RWPE1 (cell line): ENCODE measurements around the gene HES7.

Source experiments
- CTCF ChIA-PET: fragments of 350-600 bp; sonication (Branson Sonifier 250); formaldehyde crosslinking; extraction: SDS; loops from one replicate; lab custom pipeline; 2021; lab: Yijun Ruan, JAX
- POLR2A ChIA-PET: fragments of 400-600 bp; formaldehyde crosslinking; extraction: SDS; loops from one replicate; lab custom pipeline; 2020; ENCODE audit warnings: antibody characterized with exemption; ENCODE audit not compliant: low non-redundant PET; lab: Yijun Ruan, JAX
- DNase-seq: peaks from one replicate; pipeline ENCODE4 v3.0.0; 2012; ENCODE audit warnings: low spot score
- H3K27ac ChIP-seq: fragments of 450-650 bp; 2 replicates; pipeline ENCODE4 v1.5.1; 2017
- CTCF ChIP-seq: fragments of 450-650 bp; conservative IDR thresholded peaks from 2 replicates; pipeline ENCODE4 v1.5.1; 2017; ENCODE audit warnings: low read depth, mild to moderate bottlenecking

The HES7 gene

DNA sequence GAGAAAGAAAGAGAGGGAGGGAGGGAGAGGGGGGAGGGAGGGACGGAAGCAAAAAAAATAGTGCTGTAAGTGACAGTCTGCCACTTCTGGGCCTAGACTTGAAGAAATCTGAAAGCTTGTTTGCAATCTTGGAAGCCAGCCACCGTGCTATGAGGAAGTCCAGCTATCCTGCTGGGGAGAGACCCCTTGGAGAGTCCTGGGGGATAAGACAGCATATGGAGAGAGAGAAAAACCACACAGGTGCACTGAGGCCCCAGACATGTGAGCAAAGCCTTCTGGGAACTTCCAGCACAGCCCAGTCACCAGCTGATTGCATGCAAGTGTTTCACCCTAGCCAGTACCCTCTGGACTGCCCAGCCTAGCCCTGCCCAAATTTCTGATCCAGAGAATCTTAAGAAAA is 23.8 kb downstream of the HES7 start:
- POLR2A ChIA-PET: interaction anchor here (0.6 kb wide), 1 partner anchor 16 kb away, joined by 3 read pairs; no protein-coding TSS in a partner anchor

GRCh38 chr17:8096541-8096940 is 27.4 kb downstream of the HES7 start:
- POLR2A ChIA-PET: no interaction called here

More for the DNA sequence above, 23.8 kb downstream of the HES7 start:
- TF ChIP-seq CTCF: no peak
- no peak for DNase-seq
- H3K27ac ChIP-seq: 0 out of 2 replicates have a peak overlapping the region, but pooled peaks have one; percentile 2
- CTCF ChIA-PET: interaction anchor here (1.2 kb wide), 1 partner anchor 11 kb away, joined by 4 read pairs; no protein-coding TSS in a partner anchor

DNA sequence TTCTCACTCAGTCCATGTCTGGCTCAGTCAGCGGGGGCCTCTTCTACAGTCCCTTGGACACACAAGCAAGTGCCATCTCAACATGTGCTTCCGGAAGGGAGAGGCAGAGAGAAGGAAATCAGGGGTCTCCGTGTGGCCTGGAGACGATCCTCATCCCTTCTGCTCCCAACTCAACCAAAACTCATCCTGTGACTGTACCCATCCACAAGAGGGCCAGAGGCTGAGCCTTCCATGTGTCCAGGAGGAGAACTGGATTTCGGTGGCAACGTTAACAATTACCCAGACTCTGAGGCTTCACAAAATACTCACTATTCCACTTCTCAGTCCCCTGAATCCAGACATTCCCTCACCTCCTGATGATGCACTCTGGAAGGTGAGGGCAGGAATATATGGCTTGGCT is 28.5 kb downstream of the HES7 start:
- ChIA-PET POLR2A (no interaction called here), CTCF (interaction anchor here (1.2 kb wide), 1 partner anchor 24 kb away, joined by 3 read pairs; no protein-coding TSS in a partner anchor)
- no peak overlapping the region for H3K27ac ChIP-seq
- no peak for DNase-seq
- TF ChIP-seq CTCF: no peak

More at GRCh38 chr17:8096541-8096940, 27.4 kb downstream of the HES7 start:
- H3K27ac ChIP-seq: no peak overlapping the region
- no peak for DNase-seq
- CTCF ChIA-PET: no interaction called here
- no peak for TF ChIP-seq CTCF

DNA sequence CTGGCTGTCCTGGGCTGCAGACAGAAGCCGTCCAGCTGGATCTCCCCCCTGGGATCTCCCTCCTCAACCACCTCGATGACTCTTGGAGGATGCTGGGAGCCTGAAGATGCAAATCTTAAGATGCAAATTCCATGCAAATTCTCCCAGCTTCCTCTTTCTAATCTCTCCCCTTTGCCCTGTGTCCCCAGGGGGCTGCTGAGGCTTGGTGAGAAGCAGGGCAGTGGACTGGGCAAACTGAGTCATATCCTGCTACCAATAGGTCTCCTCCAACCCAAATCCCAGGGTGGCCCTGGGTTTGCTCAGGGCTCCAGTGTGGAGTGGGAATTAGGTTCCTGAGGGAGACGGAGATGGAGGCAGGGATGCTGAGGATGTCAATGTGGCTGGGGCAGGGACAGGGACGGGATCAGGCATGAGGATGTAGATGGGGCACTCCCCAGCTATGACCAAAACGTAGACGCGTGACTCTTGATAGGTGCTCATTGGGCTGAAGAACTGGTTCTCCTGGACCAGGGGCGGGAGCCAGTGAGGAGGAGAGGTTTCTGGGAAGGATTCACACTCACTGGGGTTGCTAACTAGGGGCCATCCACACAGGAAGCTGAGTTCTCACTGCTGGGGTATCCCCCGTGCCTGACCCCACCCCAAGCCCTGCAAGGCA is 32.7 kb downstream of the HES7 start:
- no peak overlapping the region for H3K27ac ChIP-seq
- ChIA-PET CTCF (interaction anchor here (0.6 to 1.2 kb wide), 5 partner anchors 10 to 76 kb away, joined by 3 to 5 read pairs (median 4); no protein-coding TSS in a partner anchor), POLR2A (no interaction called here)
- no peak for TF ChIP-seq CTCF
- DNase-seq: no peak

DNA sequence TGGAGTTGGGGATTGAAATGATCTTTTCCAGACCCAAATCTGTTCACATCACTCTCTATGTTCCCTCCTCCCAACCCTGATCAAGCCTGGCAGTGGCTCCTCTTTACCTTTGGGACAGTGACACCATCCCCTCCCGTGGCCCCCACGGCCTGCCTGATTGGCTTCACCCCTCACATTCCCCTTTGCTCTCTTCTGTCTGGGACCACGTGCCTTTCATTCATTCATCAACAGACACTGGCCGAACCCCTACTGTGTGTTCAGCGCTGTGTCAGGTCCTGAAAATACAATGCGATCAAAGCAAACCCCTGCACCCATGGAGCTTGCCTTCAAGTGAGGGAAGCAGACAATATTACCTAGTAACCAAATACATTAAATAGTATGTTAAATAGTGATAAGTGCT is 34.2 kb downstream of the HES7 start:
- POLR2A ChIA-PET: no interaction called here
- CTCF ChIA-PET: interaction anchor here (0.8 kb wide), 1 partner anchor 21 kb away, joined by 3 read pairs; no protein-coding TSS in a partner anchor
- no peak for TF ChIP-seq CTCF
- no peak for DNase-seq
- H3K27ac ChIP-seq: no peak overlapping the region

DNA sequence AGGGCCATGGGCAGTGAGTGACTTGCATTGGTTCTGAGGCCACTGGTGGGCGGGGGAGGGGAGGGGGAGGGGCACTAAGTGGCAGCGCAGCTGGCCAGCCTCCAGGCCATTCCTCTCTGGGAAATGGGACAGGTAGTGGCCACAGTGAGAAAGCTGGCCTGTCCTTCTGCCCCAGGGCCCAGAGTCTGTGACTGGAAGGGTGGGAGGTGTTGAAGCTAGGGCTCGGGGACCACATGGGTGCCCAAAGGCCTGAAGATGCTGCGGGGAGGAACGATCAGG is 36.0 kb downstream of the HES7 start:
- POLR2A ChIA-PET: no interaction called here
- TF ChIP-seq CTCF: no peak

More for the DNA sequence above, 36.0 kb downstream of the HES7 start:
- CTCF ChIA-PET: interaction anchor here (0.6 to 2.2 kb wide), 4 partner anchors 14 to 110 kb away, joined by 3 to 11 read pairs (median 4); no protein-coding TSS in a partner anchor
- no peak for DNase-seq
- peak overlapping the region; percentile 62 for H3K27ac ChIP-seq
